Measurements from ENCODE around the gene BBS4.

The BBS4 gene

GRCh38 chr15:72766025-72766424 is 80.0 kb downstream of the BBS4 start:
- CTCF ChIA-PET, result interaction anchor here (1.0 to 2.8 kb wide), 3 partner anchors 16 to 44 kb away, joined by 3 to 11 read pairs (median 4); no protein-coding TSS in a partner anchor
- H3K4me1 ChIP-seq (ENCODE audit: control insufficient read depth, insufficient read depth, low read length), result no peaks in the 10 kb centered on the region
- TF ChIP-seq ZNF121 (tag by site-specific recombination; IDR thresholded peaks at IDR 0.05) (peak; percentile 72), ZSCAN5A (tag by site-specific recombination; IDR thresholded peaks at IDR 0.05) (no peak)
- H3K4me3 ChIP-seq (ENCODE audit: low read depth, low read length), result no peak overlapping the region
- H3K9me3 ChIP-seq (ENCODE audit: control insufficient read depth, insufficient read depth, low read depth, low read length), result no peaks in the 10 kb centered on the region; the same call in 1 of the 2 replicates
- peaks cover 57 to 72% of the 10 kb centered on the region in 2 experiments for H3K36me3 ChIP-seq (ENCODE audit: control insufficient read depth in 2 of 2, insufficient read depth in 1 of 2, low read length in 2 of 2)
- H3K27ac ChIP-seq (ENCODE audit: extremely low read depth, low read depth, low read length), result no peak overlapping the region
- POLR2A ChIA-PET, result no interaction called here

GRCh38 chr15:72766780-72767179 is 80.8 kb downstream of the BBS4 start:
- ChIA-PET POLR2A (no interaction called here), CTCF (interaction anchor here (0.6 to 2.8 kb wide), 3 partner anchors 15 to 1149 kb away, joined by 3 to 11 read pairs (median 3); no protein-coding TSS in a partner anchor)
- no peak overlapping the region for H3K4me3 ChIP-seq (ENCODE audit: low read depth, low read length)
- no peaks in the 10 kb centered on the region for H3K4me1 ChIP-seq (ENCODE audit: control insufficient read depth, insufficient read depth, low read length)
- H3K9me3 ChIP-seq (ENCODE audit: control insufficient read depth, insufficient read depth, low read depth, low read length), result no peaks in the 10 kb centered on the region; the same call in 1 of the 2 replicates
- H3K27ac ChIP-seq (ENCODE audit: extremely low read depth, low read depth, low read length), result no peak overlapping the region
- no peak for TF ChIP-seq ZSCAN30 (tag by site-specific recombination; IDR thresholded peaks at IDR 0.05)
- TF ChIP-seq SETDB1 (IDR thresholded peaks at IDR 0.05; ENCODE audit: insufficient read length, low read length), result peak; percentile 39
- peaks cover 57 to 77% of the 10 kb centered on the region in 2 experiments for H3K36me3 ChIP-seq (ENCODE audit: control insufficient read depth in 2 of 2, insufficient read depth in 1 of 2, low read length in 2 of 2)

GRCh38 chr15:72770673-72771328 is 84.8 kb downstream of the BBS4 start:
- Histone ChIP-seq H3K9me3 (ENCODE audit: control insufficient read depth, insufficient read depth, low read depth, low read length) (no peaks in the 10 kb centered on the region; the same call in 1 of the 2 replicates), H3K4me1 (ENCODE audit: control insufficient read depth, insufficient read depth, low read length) (no peaks in the 10 kb centered on the region), H3K36me3 (ENCODE audit: control insufficient read depth in 2 of 2, insufficient read depth in 1 of 2, low read length in 2 of 2) (peaks cover 48 to 89% of the 10 kb centered on the region in 2 experiments), H3K27ac (ENCODE audit: extremely low read depth, low read depth, low read length) (no peak overlapping the region), H3K4me3 (ENCODE audit: low read depth, low read length) (no peak overlapping the region)
- no peak for TF ChIP-seq ZNF571 (tag by site-specific recombination; IDR thresholded peaks at IDR 0.05)
- no peak for TF ChIP-seq ZNF112 (tag by site-specific recombination; IDR thresholded peaks at IDR 0.05)
- no peak for TF ChIP-seq ZNF629 (tag by site-specific recombination; IDR thresholded peaks at IDR 0.05)
- no peak for TF ChIP-seq ZNF76 (tag by site-specific recombination; IDR thresholded peaks at IDR 0.05; ENCODE audit: borderline replicate concordance, low read depth)
- TF ChIP-seq RBAK (tag by site-specific recombination; IDR thresholded peaks at IDR 0.05), result no peak
- TF ChIP-seq ZNF266 (tag by site-specific recombination; IDR thresholded peaks at IDR 0.05; ENCODE audit: low read depth), result no peak
- TF ChIP-seq ZXDB (tag by site-specific recombination; IDR thresholded peaks at IDR 0.05), result no peak
- no peak for TF ChIP-seq ZNF132 (tag by site-specific recombination; IDR thresholded peaks at IDR 0.05; ENCODE audit: borderline replicate concordance)
- no peak for TF ChIP-seq ZNF426 (tag by site-specific recombination; IDR thresholded peaks at IDR 0.05)
- TF ChIP-seq GFI1B (tag by site-specific recombination; IDR thresholded peaks at IDR 0.05), result no peak
- no peak for TF ChIP-seq ZBTB44 (tag by site-specific recombination; IDR thresholded peaks at IDR 0.05)
- TF ChIP-seq ZNF169 (tag by site-specific recombination; IDR thresholded peaks at IDR 0.05), result no peak
- no peak for TF ChIP-seq ZNF555 (tag by site-specific recombination; conservative IDR thresholded peaks at IDR 0.05)
- no peak for TF ChIP-seq ZNF776 (tag by site-specific recombination; IDR thresholded peaks at IDR 0.05; ENCODE audit: borderline replicate concordance)
- TF ChIP-seq ZNF658 (tag by site-specific recombination; IDR thresholded peaks at IDR 0.05), result no peak
- TF ChIP-seq ZNF560 (tag by site-specific recombination; IDR thresholded peaks at IDR 0.05; ENCODE audit: borderline replicate concordance), result no peak
- no peak for TF ChIP-seq ZNF341 (tag by site-specific recombination; IDR thresholded peaks at IDR 0.05; ENCODE audit: low read depth)
- no peak for TF ChIP-seq ZNF214 (tag by site-specific recombination; IDR thresholded peaks at IDR 0.05; ENCODE audit: borderline replicate concordance)
- TF ChIP-seq ZNF626 (tag by site-specific recombination; IDR thresholded peaks at IDR 0.05), result no peak
- TF ChIP-seq ZNF302 (tag by site-specific recombination; IDR thresholded peaks at IDR 0.05; ENCODE audit: low read depth), result no peak
- POLR2A ChIA-PET, result no interaction called here
- CTCF ChIA-PET, result no interaction called here
